Activated B cell treated with CpG ODN at 0.5 μM for 24 hours (primary cell): ENCODE data around the gene AGMO. TPM values are rescaled to one million over a fixed set of nuclear protein-coding genes. Genes with fewer than 3 reads are reported as not detected.

ENCODE experiments used
- ATAC-seq: fragments of 200-7000 bp; cut with Tn5 transposase; one replicate; pipeline ENCODE4 v1.10.0; 2021; ENCODE audit warnings: low read depth, mild to moderate bottlenecking, moderate library complexity
- CTCF ChIA-PET: fragments of 350-600 bp; sonication (Branson Sonifier 250); formaldehyde crosslinking; loops from one replicate; lab custom pipeline; 2021; ENCODE audit warnings: antibody characterized with exemption; lab: Charles Lee
- POLR2A ChIA-PET: fragments of 350-600 bp; sonication (Branson Sonifier 250); formaldehyde crosslinking; loops from one replicate; lab custom pipeline; 2021; ENCODE audit warnings: antibody characterized with exemption; lab: Charles Lee
- DNase-seq: peaks from one replicate; pipeline ENCODE4 v3.0.0; 2022
- H3K27ac Mint-ChIP-seq: one replicate; pipeline ENCODE4 v1.8.0; 2020; ENCODE audit warnings: mixed read lengths
- H3K27me3 Mint-ChIP-seq: one replicate; pipeline ENCODE4 v1.8.0; 2021; ENCODE audit warnings: mixed read lengths
- H3K36me3 Mint-ChIP-seq: one replicate; pipeline ENCODE4 v1.8.0; 2021; ENCODE audit warnings: low read depth, mixed read lengths
- H3K4me1 Mint-ChIP-seq: one replicate; pipeline ENCODE4 v1.8.0; 2021; ENCODE audit warnings: mixed read lengths
- H3K4me3 Mint-ChIP-seq: one replicate; pipeline ENCODE4 v1.8.0; 2020; ENCODE audit warnings: mild to moderate bottlenecking, mixed read lengths
- H3K9me3 Mint-ChIP-seq: one replicate; pipeline ENCODE4 v1.8.0; 2020; ENCODE audit warnings: mixed read lengths
- CTCF ChIP-seq: fragments of 200-600 bp; IDR thresholded peaks from one replicate; pipeline ENCODE4 v1.8.0; 2022; ENCODE audit warnings: antibody characterized with exemption, mild to moderate bottlenecking
- intact Hi-C: fragments of 100-400 bp; cut with micrococcal nuclease; formaldehyde crosslinking; loops from one replicate; pipeline ENCODE4 v1.15.1; 2024
- total RNA-seq: library from RNA; stranded (reverse); gene quantifications from 2 replicates; pipeline ENCODE4 v1.2.3, GENCODE V29; 2022

The AGMO gene
- total RNA-seq, 1 donor from 2014 or later = not detected

GRCh38 chr7:15330943-15331342, 230.9 kb downstream of the AGMO start:
- H3K27ac Mint-ChIP-seq = no peak overlapping the region
- ChIA-PET POLR2A (no interaction called here), CTCF (no interaction called here)
- no peaks in the 10 kb centered on the region for H3K27me3 Mint-ChIP-seq
- no peak for DNase-seq
- H3K4me3 Mint-ChIP-seq = no peak overlapping the region
- intact Hi-C loops = no loop called here
- no peaks in the 10 kb centered on the region for H3K4me1 Mint-ChIP-seq
- H3K36me3 Mint-ChIP-seq = no peaks in the 10 kb centered on the region
- H3K9me3 Mint-ChIP-seq = no peaks in the 10 kb centered on the region
- ATAC-seq = no peak
- no peak for TF ChIP-seq CTCF

GRCh38 chr7:15327001-15327400, 234.8 kb downstream of the AGMO start:
- ATAC-seq = no peak
- intact Hi-C loops = no loop called here
- Mint-ChIP-seq H3K9me3 (no peaks in the 10 kb centered on the region), H3K27me3 (no peaks in the 10 kb centered on the region), H3K4me1 (no peaks in the 10 kb centered on the region), H3K4me3 (no peak overlapping the region), H3K36me3 (no peaks in the 10 kb centered on the region), H3K27ac (no peak overlapping the region)
- TF ChIP-seq CTCF = no peak
- ChIA-PET CTCF (no interaction called here), POLR2A (no interaction called here)
- no peak for DNase-seq

GRCh38 chr7:15326044-15326644, 235.7 kb downstream of the AGMO start:
- ATAC-seq = no peak
- TF ChIP-seq CTCF = no peak
- Mint-ChIP-seq H3K27ac (no peak overlapping the region), H3K4me1 (no peaks in the 10 kb centered on the region), H3K4me3 (no peak overlapping the region), H3K9me3 (no peaks in the 10 kb centered on the region), H3K27me3 (no peaks in the 10 kb centered on the region), H3K36me3 (no peaks in the 10 kb centered on the region)
- ChIA-PET CTCF (no interaction called here), POLR2A (no interaction called here)
- no peak for DNase-seq
- intact Hi-C loops = loop anchor here (1.0 kb wide), 1 partner anchor 745 kb away; no protein-coding TSS in a partner anchor

- no peak for ATAC-seq
- H3K4me3 Mint-ChIP-seq = no peak overlapping the region
- no peak for TF ChIP-seq CTCF
- CTCF ChIA-PET = no interaction called here
- no peaks in the 10 kb centered on the region for H3K36me3 Mint-ChIP-seq
- intact Hi-C loops = no loop called here
- no peaks in the 10 kb centered on the region for H3K9me3 Mint-ChIP-seq
- H3K27ac Mint-ChIP-seq = no peak overlapping the region
- no peaks in the 10 kb centered on the region for H3K4me1 Mint-ChIP-seq
- POLR2A ChIA-PET = no interaction called here
- H3K27me3 Mint-ChIP-seq = no peaks in the 10 kb centered on the region
- DNase-seq = no peak
These were observed 238.3 kb downstream of the AGMO start for GRCh38 chr7:15323550-15323949.

- no peaks in the 10 kb centered on the region for H3K27me3 Mint-ChIP-seq
- peaks cover 4% of the 10 kb centered on the region for H3K9me3 Mint-ChIP-seq
- no peak for ATAC-seq
- intact Hi-C loops = no loop called here
- no peak overlapping the region for H3K27ac Mint-ChIP-seq
- DNase-seq = no peak
- no peaks in the 10 kb centered on the region for H3K4me1 Mint-ChIP-seq
- no peaks in the 10 kb centered on the region for H3K36me3 Mint-ChIP-seq
- no peak overlapping the region for H3K4me3 Mint-ChIP-seq
- TF ChIP-seq CTCF = no peak
- ChIA-PET CTCF (no interaction called here), POLR2A (no interaction called here)
These were observed 244.6 kb downstream of the AGMO start for GRCh38 chr7:15317215-15317614.
